ENCODE data around the gene GRIA1.

DNA sequence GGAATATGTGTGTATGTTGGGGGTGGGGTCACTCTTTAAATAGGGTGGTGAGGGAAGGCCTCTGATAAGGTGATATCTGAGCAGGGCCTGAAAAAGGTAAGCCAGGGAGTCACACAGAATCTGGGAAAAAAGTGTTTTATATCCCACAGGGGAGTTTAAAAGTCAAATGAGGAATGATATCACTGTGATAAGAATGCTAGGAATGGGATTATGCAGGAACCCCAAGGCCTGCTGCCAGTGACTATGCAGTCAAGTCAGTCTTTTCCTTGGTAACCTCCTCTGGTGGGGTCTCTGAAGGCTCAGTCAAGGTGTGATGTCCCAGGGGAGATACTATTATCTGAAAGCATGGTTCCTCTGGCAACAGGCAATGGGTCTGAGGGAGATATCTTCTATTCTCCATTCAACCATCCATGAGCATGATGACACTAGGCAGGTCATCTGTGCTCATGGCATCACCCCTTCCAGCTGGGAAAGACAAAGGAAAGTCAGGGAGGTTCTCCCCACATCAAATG, 53.5 kb downstream of the GRIA1 start:
- TF ChIP-seq, protein P1, sequence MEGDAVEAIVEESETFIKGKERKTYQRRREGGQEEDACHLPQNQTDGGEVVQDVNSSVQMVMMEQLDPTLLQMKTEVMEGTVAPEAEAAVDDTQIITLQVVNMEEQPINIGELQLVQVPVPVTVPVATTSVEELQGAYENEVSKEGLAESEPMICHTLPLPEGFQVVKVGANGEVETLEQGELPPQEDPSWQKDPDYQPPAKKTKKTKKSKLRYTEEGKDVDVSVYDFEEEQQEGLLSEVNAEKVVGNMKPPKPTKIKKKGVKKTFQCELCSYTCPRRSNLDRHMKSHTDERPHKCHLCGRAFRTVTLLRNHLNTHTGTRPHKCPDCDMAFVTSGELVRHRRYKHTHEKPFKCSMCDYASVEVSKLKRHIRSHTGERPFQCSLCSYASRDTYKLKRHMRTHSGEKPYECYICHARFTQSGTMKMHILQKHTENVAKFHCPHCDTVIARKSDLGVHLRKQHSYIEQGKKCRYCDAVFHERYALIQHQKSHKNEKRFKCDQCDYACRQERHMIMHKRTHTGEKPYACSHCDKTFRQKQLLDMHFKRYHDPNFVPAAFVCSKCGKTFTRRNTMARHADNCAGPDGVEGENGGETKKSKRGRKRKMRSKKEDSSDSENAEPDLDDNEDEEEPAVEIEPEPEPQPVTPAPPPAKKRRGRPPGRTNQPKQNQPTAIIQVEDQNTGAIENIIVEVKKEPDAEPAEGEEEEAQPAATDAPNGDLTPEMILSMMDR (IDR thresholded peaks at IDR 0.05) = no peak
- TF ChIP-seq POLR2A (IDR thresholded peaks at IDR 0.05) = no peak
